COLO829 (cell line): ENCODE measurements around the gene HLA-DMB.
A peak's percentile ranks its signal among the peaks of the same experiment; 100 is the strongest.

ENCODE experiments used
- DNase-seq: peaks from one replicate; pipeline ENCODE4 v3.0.0; 2012; ENCODE audit warnings: low spot score

HLA-DMB gene

GRCh38 chr6:32940656-32941213, at the start of gene HLA-DMB:
Gene HLA-DMB, minus strand, starts transcription at chr6:32941028. Its CDS starts 221 bp downstream, at chr6:32940807.
- peak; percentile 97 for DNase-seq

- DNase-seq, result no peak
These were observed 48.5 kb upstream of the HLA-DMB start for GRCh38 chr6:32989368-32989767.

GRCh38 chr6:32984622-32985389, 44.0 kb upstream of the HLA-DMB start:
- DNase-seq, result peak; percentile 73

- no peak for DNase-seq
These were observed 43.3 kb upstream of the HLA-DMB start for GRCh38 chr6:32983964-32984621.

GRCh38 chr6:32983493-32983848, 42.6 kb upstream of the HLA-DMB start:
- DNase-seq, result no peak

GRCh38 chr6:32982702-32983492, 42.1 kb upstream of the HLA-DMB start:
- no peak for DNase-seq

GRCh38 chr6:32982084-32982701, 41.4 kb upstream of the HLA-DMB start:
- no peak for DNase-seq

- DNase-seq, result no peak
These were observed 39.7 kb upstream of the HLA-DMB start for GRCh38 chr6:32980488-32981038.

- DNase-seq, result no peak
These were observed 39.1 kb upstream of the HLA-DMB start for GRCh38 chr6:32979720-32980487.

GRCh38 chr6:32977953-32978324, 37.1 kb upstream of the HLA-DMB start:
- no peak for DNase-seq

GRCh38 chr6:32977272-32977952, 36.6 kb upstream of the HLA-DMB start:
- DNase-seq, result no peak

- no peak for DNase-seq
These were observed 35.7 kb upstream of the HLA-DMB start for GRCh38 chr6:32976334-32977069.

- no peak for DNase-seq
These were observed 35.1 kb upstream of the HLA-DMB start for GRCh38 chr6:32975886-32976285.

GRCh38 chr6:32974541-32975308, 33.9 kb upstream of the HLA-DMB start:
- no peak for DNase-seq

- DNase-seq, result no peak
These were observed 33.1 kb upstream of the HLA-DMB start for GRCh38 chr6:32974016-32974333.

GRCh38 chr6:32973144-32974015, 32.6 kb upstream of the HLA-DMB start:
- DNase-seq, result no peak

- no peak for DNase-seq
These were observed 31.7 kb upstream of the HLA-DMB start for GRCh38 chr6:32972353-32973143.
